ENCODE measurements around the gene TDRD3.

- TF ChIP-seq EZH2 (IDR thresholded peaks at IDR 0.05; ENCODE audit: borderline replicate concordance, low read length): no peak
- TF ChIP-seq CTCF (conservative IDR thresholded peaks at IDR 0.05 in 1 of 2, IDR thresholded peaks at IDR 0.05 in 1 of 2; ENCODE audit: extremely low read depth in 1 of 2, insufficient read depth in 1 of 2, low read depth in 1 of 2, low read length in 2 of 2): no peak
Measured at GRCh38 chr13:60584976-60585375, 188.0 kb downstream of the TDRD3 start.

All from mammary epithelial cell (primary cell).